ENCODE data around the gene HIVEP2.
A peak's percentile ranks its signal among the peaks of the same experiment; 100 is the strongest.

Gene HIVEP2

DNA sequence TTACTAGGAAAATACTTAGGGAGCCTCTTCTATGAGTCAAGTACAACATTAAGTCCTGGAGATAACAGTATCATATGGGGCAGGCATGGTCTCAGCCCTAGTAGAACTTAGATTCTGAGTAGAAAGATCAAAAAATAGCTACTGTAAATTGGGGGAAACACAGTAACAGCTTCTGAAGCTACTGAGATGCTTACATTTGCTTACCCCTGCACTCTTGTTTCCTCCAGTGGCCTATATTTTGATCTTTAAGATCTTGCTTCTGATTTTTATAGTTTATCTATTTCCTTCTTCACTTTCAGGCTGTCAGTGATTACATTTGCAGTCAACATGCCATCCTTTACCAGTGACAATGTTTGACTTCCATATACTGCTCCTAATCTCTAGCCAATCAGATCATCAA lies 35.3 kb downstream of the HIVEP2 start:
- H3K27me3 ChIP-seq (replicated peaks; ENCODE audit: control insufficient read depth, insufficient read depth, low read length, poor library complexity, severe bottlenecking) = no peaks in the 10 kb centered on the region
- DNase-seq = no peak
- H3K9me3 ChIP-seq (ENCODE audit: control insufficient read depth, low read length) = no peaks in the 10 kb centered on the region
- H3K27ac ChIP-seq (ENCODE audit: insufficient read depth, low read length, poor library complexity, severe bottlenecking) = peak overlapping the region; percentile 59
- no peak overlapping the region for H3K4me3 ChIP-seq (ENCODE audit: insufficient read depth, low read depth, low read length, poor library complexity, severe bottlenecking)
- no peaks in the 10 kb centered on the region for H3K36me3 ChIP-seq (ENCODE audit: control insufficient read depth, insufficient read depth, low read length)
- peaks cover 24% of the 10 kb centered on the region for H3K4me1 ChIP-seq (ENCODE audit: control insufficient read depth, insufficient read depth, low read length, poor library complexity, severe bottlenecking)

- H3K27me3 ChIP-seq (replicated peaks; ENCODE audit: control insufficient read depth, insufficient read depth, low read length, poor library complexity, severe bottlenecking) = no peaks in the 10 kb centered on the region
- peak overlapping the region; percentile 91 for H3K27ac ChIP-seq (ENCODE audit: insufficient read depth, low read length, poor library complexity, severe bottlenecking)
- no peaks in the 10 kb centered on the region for H3K9me3 ChIP-seq (ENCODE audit: control insufficient read depth, low read length)
- H3K4me3 ChIP-seq (ENCODE audit: insufficient read depth, low read depth, low read length, poor library complexity, severe bottlenecking) = no peak overlapping the region
- H3K4me1 ChIP-seq (ENCODE audit: control insufficient read depth, insufficient read depth, low read length, poor library complexity, severe bottlenecking) = peaks cover 36% of the 10 kb centered on the region
- no peak for DNase-seq
- no peaks in the 10 kb centered on the region for H3K36me3 ChIP-seq (ENCODE audit: control insufficient read depth, insufficient read depth, low read length)
These were observed 36.7 kb downstream of the HIVEP2 start for GRCh38 chr6:142908235-142908634.

GRCh38 chr6:142907544-142907943 lies 37.4 kb downstream of the HIVEP2 start:
- H3K4me3 ChIP-seq (ENCODE audit: insufficient read depth, low read depth, low read length, poor library complexity, severe bottlenecking) = peak overlapping the region; percentile 47

DNA sequence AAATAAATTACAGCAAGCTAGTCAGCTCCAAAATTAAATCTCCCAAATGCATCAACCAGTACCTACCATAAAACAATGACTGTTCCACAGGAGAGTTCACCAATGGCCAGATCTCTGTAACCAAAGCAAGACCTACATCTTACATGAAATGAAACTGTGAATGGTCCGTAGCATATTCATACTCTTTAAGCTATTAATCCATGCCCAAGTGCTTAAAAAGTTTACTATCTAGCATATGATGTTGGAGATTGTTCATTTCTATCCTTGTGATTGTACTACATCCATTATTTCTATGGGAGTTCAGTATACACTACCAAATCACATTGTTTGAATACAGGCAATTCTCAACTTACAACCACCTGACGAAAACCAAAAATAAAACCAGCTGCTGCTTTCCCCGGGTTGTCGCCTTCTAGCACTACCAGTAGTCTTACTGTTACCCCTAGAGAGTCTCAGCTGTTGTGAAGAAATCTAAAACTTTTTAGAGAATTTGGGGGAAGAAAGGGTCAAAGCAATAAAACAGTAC lies 38.0 kb downstream of the HIVEP2 start:
- H3K36me3 ChIP-seq (ENCODE audit: control insufficient read depth, insufficient read depth, low read length) = no peaks in the 10 kb centered on the region
- peaks cover 44% of the 10 kb centered on the region for H3K4me1 ChIP-seq (ENCODE audit: control insufficient read depth, insufficient read depth, low read length, poor library complexity, severe bottlenecking)
- H3K9me3 ChIP-seq (ENCODE audit: control insufficient read depth, low read length) = no peaks in the 10 kb centered on the region
- no peak for DNase-seq
- peak overlapping the region; percentile 47 for H3K4me3 ChIP-seq (ENCODE audit: insufficient read depth, low read depth, low read length, poor library complexity, severe bottlenecking)
- H3K27me3 ChIP-seq (replicated peaks; ENCODE audit: control insufficient read depth, insufficient read depth, low read length, poor library complexity, severe bottlenecking) = no peaks in the 10 kb centered on the region
- peak overlapping the region; percentile 91 for H3K27ac ChIP-seq (ENCODE audit: insufficient read depth, low read length, poor library complexity, severe bottlenecking)

More at GRCh38 chr6:142907544-142907943, 37.4 kb downstream of the HIVEP2 start:
- peak in 2 of 3 donors; percentile 35 to 36 for DNase-seq
- peak overlapping the region; percentile 91 for H3K27ac ChIP-seq (ENCODE audit: insufficient read depth, low read length, poor library complexity, severe bottlenecking)
- H3K36me3 ChIP-seq (ENCODE audit: control insufficient read depth, insufficient read depth, low read length) = no peaks in the 10 kb centered on the region
- no peaks in the 10 kb centered on the region for H3K9me3 ChIP-seq (ENCODE audit: control insufficient read depth, low read length)
- H3K4me1 ChIP-seq (ENCODE audit: control insufficient read depth, insufficient read depth, low read length, poor library complexity, severe bottlenecking) = peaks cover 43% of the 10 kb centered on the region
- H3K27me3 ChIP-seq (replicated peaks; ENCODE audit: control insufficient read depth, insufficient read depth, low read length, poor library complexity, severe bottlenecking) = no peaks in the 10 kb centered on the region

DNA sequence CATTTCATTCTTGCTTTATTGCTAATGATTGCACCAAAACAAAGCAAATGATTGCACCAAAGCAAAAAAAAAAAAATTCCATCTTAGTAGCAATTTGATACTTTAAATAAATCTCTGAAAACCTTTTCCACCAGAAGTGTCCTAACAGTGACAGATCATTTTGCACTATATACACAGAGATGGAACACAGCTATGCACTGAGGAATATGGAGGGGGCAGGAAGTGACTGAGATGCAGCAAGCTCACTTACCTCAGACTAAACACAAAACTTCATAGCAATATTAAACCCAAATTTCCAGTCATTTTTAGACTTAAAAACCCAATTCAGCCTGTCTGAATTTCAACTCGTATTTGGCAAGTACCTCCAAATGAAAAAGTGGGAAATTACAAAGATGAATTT lies 41.2 kb downstream of the HIVEP2 start:
- no peak overlapping the region for H3K4me3 ChIP-seq (ENCODE audit: insufficient read depth, low read depth, low read length, poor library complexity, severe bottlenecking)
- peak overlapping the region; percentile 91 for H3K27ac ChIP-seq (ENCODE audit: insufficient read depth, low read length, poor library complexity, severe bottlenecking)

DNA sequence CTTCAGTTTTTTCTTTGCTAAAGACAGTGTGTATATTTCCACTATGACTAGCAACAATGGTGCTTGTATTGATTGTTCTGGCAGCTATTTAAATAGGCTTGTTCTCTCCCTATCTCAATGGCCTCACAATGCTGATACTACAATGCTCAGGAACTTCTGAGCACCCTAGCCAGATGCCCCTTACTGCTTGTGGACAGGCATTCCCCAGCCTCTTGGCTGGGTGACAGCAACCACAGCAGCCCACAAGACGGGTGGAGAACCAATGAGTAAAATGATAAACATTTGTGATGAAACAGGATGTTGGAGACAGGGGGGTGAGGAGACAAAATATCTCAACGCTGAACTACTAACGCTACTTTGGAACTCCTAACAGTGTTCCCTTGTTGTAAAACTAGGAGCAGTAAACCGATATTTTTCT lies 42.3 kb downstream of the HIVEP2 start:
- Histone ChIP-seq H3K4me3 (ENCODE audit: insufficient read depth, low read depth, low read length, poor library complexity, severe bottlenecking) (no peak overlapping the region), H3K27ac (ENCODE audit: insufficient read depth, low read length, poor library complexity, severe bottlenecking) (peak overlapping the region; percentile 91), H3K4me1 (ENCODE audit: control insufficient read depth, insufficient read depth, low read length, poor library complexity, severe bottlenecking) (peaks cover 51% of the 10 kb centered on the region), H3K9me3 (ENCODE audit: control insufficient read depth, low read length) (no peaks in the 10 kb centered on the region), H3K27me3 (replicated peaks; ENCODE audit: control insufficient read depth, insufficient read depth, low read length, poor library complexity, severe bottlenecking) (no peaks in the 10 kb centered on the region), H3K36me3 (ENCODE audit: control insufficient read depth, insufficient read depth, low read length) (no peaks in the 10 kb centered on the region)
- DNase-seq = peak; percentile 72 to 80 (median 76)

More for the DNA sequence above, 41.2 kb downstream of the HIVEP2 start:
- H3K36me3 ChIP-seq (ENCODE audit: control insufficient read depth, insufficient read depth, low read length) = no peaks in the 10 kb centered on the region
- peaks cover 46% of the 10 kb centered on the region for H3K4me1 ChIP-seq (ENCODE audit: control insufficient read depth, insufficient read depth, low read length, poor library complexity, severe bottlenecking)
- H3K9me3 ChIP-seq (ENCODE audit: control insufficient read depth, low read length) = no peaks in the 10 kb centered on the region
- no peak for DNase-seq
- H3K27me3 ChIP-seq (replicated peaks; ENCODE audit: control insufficient read depth, insufficient read depth, low read length, poor library complexity, severe bottlenecking) = no peaks in the 10 kb centered on the region

GRCh38 chr6:142901611-142902010 lies 43.4 kb downstream of the HIVEP2 start:
- Histone ChIP-seq H3K4me3 (ENCODE audit: insufficient read depth, low read depth, low read length, poor library complexity, severe bottlenecking) (no peak overlapping the region), H3K27ac (ENCODE audit: insufficient read depth, low read length, poor library complexity, severe bottlenecking) (peak overlapping the region; percentile 91), H3K4me1 (ENCODE audit: control insufficient read depth, insufficient read depth, low read length, poor library complexity, severe bottlenecking) (peaks cover 60% of the 10 kb centered on the region), H3K9me3 (ENCODE audit: control insufficient read depth, low read length) (no peaks in the 10 kb centered on the region), H3K27me3 (replicated peaks; ENCODE audit: control insufficient read depth, insufficient read depth, low read length, poor library complexity, severe bottlenecking) (no peaks in the 10 kb centered on the region), H3K36me3 (ENCODE audit: control insufficient read depth, insufficient read depth, low read length) (no peaks in the 10 kb centered on the region)
- no peak for DNase-seq

GRCh38 chr6:142900227-142900971 lies 44.6 kb downstream of the HIVEP2 start:
- peak in 1 of 3 donors; percentile 26 for DNase-seq
- Histone ChIP-seq H3K36me3 (ENCODE audit: control insufficient read depth, insufficient read depth, low read length) (no peaks in the 10 kb centered on the region), H3K9me3 (ENCODE audit: control insufficient read depth, low read length) (no peaks in the 10 kb centered on the region), H3K27me3 (replicated peaks; ENCODE audit: control insufficient read depth, insufficient read depth, low read length, poor library complexity, severe bottlenecking) (no peaks in the 10 kb centered on the region), H3K4me1 (ENCODE audit: control insufficient read depth, insufficient read depth, low read length, poor library complexity, severe bottlenecking) (peaks cover 66% of the 10 kb centered on the region), H3K27ac (ENCODE audit: insufficient read depth, low read length, poor library complexity, severe bottlenecking) (peak overlapping the region; percentile 91), H3K4me3 (ENCODE audit: insufficient read depth, low read depth, low read length, poor library complexity, severe bottlenecking) (no peak overlapping the region)

DNA sequence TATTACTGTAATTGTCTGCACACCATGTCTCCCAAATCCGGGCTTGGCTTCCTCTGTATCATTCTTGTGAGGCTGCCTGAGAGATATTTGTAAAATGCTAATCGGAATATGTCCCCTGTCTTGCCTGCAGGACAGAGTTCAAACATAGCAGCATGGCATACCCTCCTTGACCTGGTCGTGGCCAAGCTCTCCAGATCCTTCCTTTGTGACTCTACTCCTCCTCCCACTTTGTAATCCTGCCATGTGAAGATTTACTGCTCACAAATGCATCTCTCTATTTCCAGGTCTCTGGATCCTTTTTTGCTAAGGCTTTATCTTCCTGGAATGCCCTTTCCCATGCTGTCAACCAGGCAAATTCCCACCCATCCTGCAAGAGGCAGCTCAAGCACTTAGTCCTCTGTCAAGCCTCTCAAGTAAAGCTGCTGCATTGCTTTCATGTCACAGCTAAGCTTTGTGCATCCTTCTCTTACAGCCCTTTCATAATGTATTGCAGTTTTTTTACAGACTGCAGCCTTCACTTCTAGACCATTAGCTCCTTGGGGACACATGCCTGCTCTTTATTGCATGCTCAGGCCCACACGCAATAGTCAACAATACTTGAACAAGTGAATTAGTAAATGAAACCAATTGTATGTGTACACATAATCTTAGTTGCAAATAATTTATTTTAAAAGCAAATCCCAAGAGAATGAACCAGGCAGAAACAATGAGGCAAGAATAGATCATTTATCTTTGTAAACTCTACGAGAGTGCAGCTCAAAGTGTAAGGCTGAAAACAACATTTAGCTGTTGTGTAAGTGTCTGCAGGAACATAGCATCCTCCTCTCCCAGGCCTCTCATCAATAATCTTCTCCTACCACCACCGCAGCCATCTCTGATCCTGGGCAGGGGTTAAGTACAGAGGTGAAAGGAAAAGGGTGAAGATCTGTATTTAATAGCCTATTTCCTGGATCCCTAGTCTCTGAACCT lies 45.8 kb downstream of the HIVEP2 start:
- Histone ChIP-seq H3K27me3 (replicated peaks; ENCODE audit: control insufficient read depth, insufficient read depth, low read length, poor library complexity, severe bottlenecking) (no peaks in the 10 kb centered on the region), H3K27ac (ENCODE audit: insufficient read depth, low read length, poor library complexity, severe bottlenecking) (peak overlapping the region; percentile 91), H3K4me1 (ENCODE audit: control insufficient read depth, insufficient read depth, low read length, poor library complexity, severe bottlenecking) (peaks cover 60% of the 10 kb centered on the region), H3K36me3 (ENCODE audit: control insufficient read depth, insufficient read depth, low read length) (no peaks in the 10 kb centered on the region), H3K4me3 (ENCODE audit: insufficient read depth, low read depth, low read length, poor library complexity, severe bottlenecking) (peak overlapping the region; percentile 1), H3K9me3 (ENCODE audit: control insufficient read depth, low read length) (no peaks in the 10 kb centered on the region)
- DNase-seq = no peak

All from effector memory CD4-positive, alpha-beta T cell (primary cell).